H9 (cell line): ENCODE measurements around the gene ZBTB20. TPM values are rescaled to one million over a fixed set of nuclear protein-coding genes. Genes with fewer than 3 reads are reported as not detected.

ENCODE experiments used
- DNase-seq: peaks from one replicate; pipeline ENCODE4 v3.0.0-alpha.2; 2017
- H2AFZ ChIP-seq: one replicate; pipeline ENCODE4 v1.6.1; 2013; ENCODE audit warnings: mild to moderate bottlenecking, low read length, control low read depth, moderate library complexity
- H2AK5ac ChIP-seq: 2 replicates; pipeline ENCODE4 v1.6.1; 2013; ENCODE audit warnings: low read length, control low read depth, mixed read lengths; ENCODE audit not compliant: insufficient read length
- H2BK120ac ChIP-seq: one replicate; pipeline ENCODE4 v1.6.1; 2013; ENCODE audit warnings: low read depth, mild to moderate bottlenecking, low read length, control low read depth, inconsistent platforms; ENCODE audit not compliant: poor library complexity, severe bottlenecking
- H2BK12ac ChIP-seq: 2 replicates; pipeline ENCODE4 v1.6.1; 2013; ENCODE audit warnings: low read length, control low read depth, mixed read lengths, low read depth; ENCODE audit not compliant: insufficient read length
- H2BK15ac ChIP-seq: 2 replicates; pipeline ENCODE4 v1.6.1; 2013; ENCODE audit warnings: low read depth, low read length, control low read depth
- H2BK20ac ChIP-seq: one replicate; pipeline ENCODE4 v1.6.1; 2013; ENCODE audit warnings: low read depth, mild to moderate bottlenecking, low read length, control low read depth, inconsistent platforms; ENCODE audit not compliant: poor library complexity, severe bottlenecking
- H2BK5ac ChIP-seq: 2 replicates; pipeline ENCODE4 v1.6.1; 2013; ENCODE audit warnings: low read length, control low read depth, mixed read lengths; ENCODE audit not compliant: insufficient read length
- H3K14ac ChIP-seq: 2 replicates; pipeline ENCODE4 v1.6.1; 2013; ENCODE audit warnings: low read length, control low read depth; ENCODE audit not compliant: insufficient read depth
- H3K18ac ChIP-seq: 2 replicates; pipeline ENCODE4 v1.6.1; 2013; ENCODE audit warnings: low read depth, mild to moderate bottlenecking, mixed read lengths, low read length, control low read depth; ENCODE audit not compliant: insufficient read length
- H3K23ac ChIP-seq: 2 replicates; pipeline ENCODE4 v1.6.1; 2013; ENCODE audit warnings: low read length, control low read depth, mixed read lengths, low read depth; ENCODE audit not compliant: insufficient read length
- H3K23me2 ChIP-seq: 2 replicates; pipeline ENCODE4 v1.6.1; 2013; ENCODE audit warnings: low read depth, mild to moderate bottlenecking, mixed read lengths, low read length, control low read depth; ENCODE audit not compliant: insufficient read length, poor library complexity, severe bottlenecking
- H3K27ac ChIP-seq: 2 replicates; pipeline ENCODE4 v1.5.1; 2013; ENCODE audit warnings: low read length, control low read depth, mixed read lengths, low read depth; ENCODE audit not compliant: insufficient read length
- H3K27me3 ChIP-seq: 2 replicates; pipeline ENCODE4 v1.6.1; 2013; ENCODE audit warnings: low read length, control low read depth, inconsistent platforms; ENCODE audit not compliant: insufficient read depth
- H3K4ac ChIP-seq: 2 replicates; pipeline ENCODE4 v1.6.1; 2013; ENCODE audit warnings: low read depth, mild to moderate bottlenecking, control low read depth, inconsistent platforms, low read length, moderate library complexity
- H3K4me1 ChIP-seq: 2 replicates; pipeline ENCODE4 v1.6.1; 2013; ENCODE audit warnings: low read length, control low read depth, inconsistent platforms; ENCODE audit not compliant: insufficient read depth
- H3K4me2 ChIP-seq: 2 replicates; pipeline ENCODE4 v1.6.1; 2013; ENCODE audit warnings: low read length, control low read depth, mixed read lengths; ENCODE audit not compliant: insufficient read length, insufficient read depth
- H3K56ac ChIP-seq: 2 replicates; pipeline ENCODE4 v1.6.1; 2013; ENCODE audit warnings: low read depth, mild to moderate bottlenecking, mixed read lengths, low read length, control low read depth; ENCODE audit not compliant: insufficient read length
- H3K79me1 ChIP-seq: 2 replicates; pipeline ENCODE4 v1.6.1; 2013; ENCODE audit warnings: low read depth, mild to moderate bottlenecking, moderate library complexity, low read length, control low read depth, inconsistent platforms; ENCODE audit not compliant: insufficient read depth, poor library complexity, severe bottlenecking
- H3K79me2 ChIP-seq: 2 replicates; pipeline ENCODE4 v1.6.1; 2013; ENCODE audit warnings: low read length, control low read depth, inconsistent platforms; ENCODE audit not compliant: insufficient read depth
- H3K9ac ChIP-seq: 2 replicates; pipeline ENCODE4 v1.6.1; 2013; ENCODE audit warnings: low read length, control low read depth, mixed read lengths; ENCODE audit not compliant: insufficient read length; ENCODE audit errors: extremely low read depth
- H3K9me3 ChIP-seq: one replicate; pipeline ENCODE4 v1.6.1; 2013; ENCODE audit warnings: low read depth, low read length, inconsistent platforms; ENCODE audit not compliant: control insufficient read depth
- H3T11ph ChIP-seq: one replicate; pipeline ENCODE4 v1.6.1; 2013; ENCODE audit warnings: mild to moderate bottlenecking, low read length, control low read depth, inconsistent platforms
- H4K20me1 ChIP-seq: one replicate; pipeline ENCODE4 v1.6.1; 2013; ENCODE audit not compliant: control insufficient read depth, insufficient read length, insufficient read depth
- H4K5ac ChIP-seq: 2 replicates; pipeline ENCODE4 v1.6.1; 2013; ENCODE audit warnings: low read depth, mild to moderate bottlenecking, mixed read lengths, low read length, control low read depth; ENCODE audit not compliant: insufficient read length
- H4K8ac ChIP-seq: replicated peaks from 2 replicates; pipeline ENCODE4 v1.6.1; 2013; ENCODE audit warnings: low read length, control low read depth, mixed read lengths, low read depth; ENCODE audit not compliant: insufficient read length
- H4K91ac ChIP-seq: 2 replicates; pipeline ENCODE4 v1.6.1; 2013; ENCODE audit warnings: low read depth, mild to moderate bottlenecking, moderate library complexity, mixed read lengths, low read length, control low read depth; ENCODE audit not compliant: insufficient read length
- H3K27ac Mint-ChIP-seq, 3 experiments: 2 replicates in 2 of 3; 3 replicates in 1 of 3; pipeline ENCODE4 v1.8.0; 2020 to 2021; ENCODE audit warnings: mixed read lengths in 3 of 3, mild to moderate bottlenecking in 1 of 3, moderate library complexity in 1 of 3
- H3K27me3 Mint-ChIP-seq: 2 replicates; pipeline ENCODE4 v1.8.0; 2021; ENCODE audit warnings: low read depth, mild to moderate bottlenecking, moderate library complexity, mixed read lengths
- H3K36me3 Mint-ChIP-seq, 3 experiments: 2 replicates in 2 of 3; 3 replicates in 1 of 3; pipeline ENCODE4 v1.8.0; 2020 to 2021; ENCODE audit warnings: low read depth in 3 of 3, mixed read lengths in 3 of 3; ENCODE audit not compliant: insufficient read depth in 1 of 3
- H3K4me1 Mint-ChIP-seq, 2 experiments: 2 replicates each; pipeline ENCODE4 v1.8.0; 2020; ENCODE audit warnings: mixed read lengths in 2 of 2
- H3K4me3 Mint-ChIP-seq, 2 experiments: 2 replicates in 1 of 2; 3 replicates in 1 of 2; pipeline ENCODE4 v1.8.0; 2020 to 2021; ENCODE audit warnings: mild to moderate bottlenecking in 2 of 2, mixed read lengths in 2 of 2, moderate library complexity in 1 of 2
- H3K9me3 Mint-ChIP-seq, 2 experiments: 2 replicates in 1 of 2; 3 replicates in 1 of 2; pipeline ENCODE4 v1.8.0; 2020; ENCODE audit warnings: mild to moderate bottlenecking in 2 of 2, mixed read lengths in 2 of 2, moderate library complexity in 1 of 2
- CTCF ChIP-seq: fragments of 200-600 bp; sonication (generic); conservative IDR thresholded peaks from 3 replicates; pipeline ENCODE4 v1.8.0; 2021; ENCODE audit warnings: antibody characterized with exemption, mild to moderate bottlenecking
- WGBS: extraction: QIAGEN DNeasy Blood & Tissue Kit; methylation state at CpG from one replicate; pipeline ENCODE4 v1.1.7; 2013; ENCODE audit warnings: missing lambda C conversion rate, low lambda C conversion rate, mixed read lengths; ENCODE audit not compliant: insufficient read length; ENCODE audit errors: extremely low coverage; 5-methylcytosine and 5-hydroxymethylcytosine counted together
- total RNA-seq: library from RNA; stranded (reverse); gene quantifications from 2 replicates; pipeline ENCODE4 v1.2.1, GENCODE V29; 2021

The ZBTB20 gene
- total RNA-seq, 1 experiment from 2014 or later, result 0.70 TPM

- no peak for TF ChIP-seq CTCF
- no peak overlapping the region for H3K9ac ChIP-seq
- H2AK5ac ChIP-seq, result no peak overlapping the region
- H4K5ac ChIP-seq, result no peak overlapping the region
- no peak overlapping the region for H3K4me2 ChIP-seq
- WGBS, result no CpG with 5 or more reads among the region's 2 CpGs
- Mint-ChIP-seq H3K4me3 (no peak overlapping the region), H3K4me1 (peaks cover 34 to 37% of the 10 kb centered on the region in 2 experiments), H3K27me3 (no peaks in the 10 kb centered on the region), H3K36me3 (no peaks in the 10 kb centered on the region), H3K9me3 (no peaks in the 10 kb centered on the region; a peak in 1 of 5 replicates), H3K27ac (no peak overlapping the region)
- no peak overlapping the region for H3K18ac ChIP-seq
- no peak overlapping the region for H2BK12ac ChIP-seq
- DNase-seq, result no peak
- H3T11ph ChIP-seq, result no peak overlapping the region
- no peak overlapping the region for H3K23ac ChIP-seq
- H3K79me1 ChIP-seq, result no peaks in the 10 kb centered on the region
- no peak overlapping the region for H4K91ac ChIP-seq
- no peak overlapping the region for H2BK5ac ChIP-seq
- no peaks in the 10 kb centered on the region for H3K79me2 ChIP-seq
- no peaks in the 10 kb centered on the region for H3K9me3 ChIP-seq
- no peaks in the 10 kb centered on the region for H3K23me2 ChIP-seq
- H3K56ac ChIP-seq, result no peak overlapping the region
- H3K4me1 ChIP-seq, result peaks cover 2% of the 10 kb centered on the region; the same call in 1 of the 2 replicates
- no peak overlapping the region for H3K14ac ChIP-seq
- H4K8ac ChIP-seq, result no peak overlapping the region
- no peak overlapping the region for H3K4ac ChIP-seq
- no peak overlapping the region for H2BK120ac ChIP-seq
- no peaks in the 10 kb centered on the region for H3K27me3 ChIP-seq
- no peak overlapping the region for H2BK15ac ChIP-seq
- H3K27ac ChIP-seq, result no peak overlapping the region
- H4K20me1 ChIP-seq, result no peaks in the 10 kb centered on the region
- no peak overlapping the region for H2AFZ ChIP-seq
- H2BK20ac ChIP-seq, result no peak overlapping the region
Measured at GRCh38 chr3:114563720-114564119, 583.4 kb downstream of the ZBTB20 start.
